Muscle of leg (tissue), 16 donors: ENCODE data around the gene SLC49A3. TPM values are rescaled to one million over a fixed set of nuclear protein-coding genes. Genes with fewer than 3 reads are reported as not detected.
"Not testable (repeated sequence)": the region's sequence is repeated elsewhere in the genome, so short reads cannot be mapped to it uniquely, and the experiment has no call there.

Experiments
- DNase-seq: peaks from one replicate; pipeline ENCODE4 v3.0.0; 2013
- H3K27ac ChIP-seq: one replicate; pipeline ENCODE4 v1.5.1; 2013; ENCODE audit warnings: mild to moderate bottlenecking, low read length, control low read depth
- H3K27me3 ChIP-seq: one replicate; pipeline ENCODE4 v1.6.1; 2013; ENCODE audit warnings: low read length; ENCODE audit not compliant: control insufficient read depth, insufficient read depth
- H3K36me3 ChIP-seq: one replicate; pipeline ENCODE4 v1.6.1; 2013; ENCODE audit warnings: low read length; ENCODE audit not compliant: control insufficient read depth, insufficient read depth
- H3K4me1 ChIP-seq: one replicate; pipeline ENCODE4 v1.6.1; 2013; ENCODE audit warnings: low read length; ENCODE audit not compliant: control insufficient read depth, insufficient read depth
- H3K4me3 ChIP-seq: one replicate; pipeline ENCODE4 v1.5.1; 2013; ENCODE audit warnings: low read length, control low read depth
- H3K9me3 ChIP-seq: replicated peaks from 2 replicates; pipeline ENCODE4 v1.6.1; 2013; ENCODE audit warnings: low read depth, low read length; ENCODE audit not compliant: control insufficient read depth
- WGBS: methylation state at CpG from one replicate; pipeline ENCODE4 v1.1.5; 2013; ENCODE audit warnings: missing lambda C conversion rate; ENCODE audit not compliant: insufficient coverage; 5-methylcytosine and 5-hydroxymethylcytosine counted together
- long read RNA-seq, 11 donors: transcript quantifications; one replicate each; lab custom pipeline, GENCODE V29; 2026
- polyA plus RNA-seq, 8 donors: library from polyadenylated mRNA; unstranded; fragments of 120-200 nt; gene quantifications; one replicate each; pipeline versions ENCODE4 v1.2.1 to v1.2.3, GENCODE V29; 2013; ENCODE audit warnings: inconsistent platforms in 1 of 8, low replicate concordance in 1 of 8; ENCODE audit not compliant: insufficient read length in 8 of 8, insufficient read depth in 1 of 8
- total RNA-seq: library from RNA; stranded (reverse); fragments of 120-200 nt; gene quantifications from one replicate; pipeline ENCODE4 v1.2.4, GENCODE V29; 2013

The SLC49A3 gene
- total RNA-seq (2.9 TPM), polyA plus RNA-seq (10 to 100 TPM in 7 of 8 donors, 1 to 10 TPM in 1; 9.7 to 26.4 (median 17.8) TPM)
- long read RNA-seq, donor 1 = 0 reads
- long read RNA-seq, donor 2, partial matches to known transcripts = 126 of 126 reads
- long read RNA-seq, donor 2, other reads (novel, unspliced or antisense) = 0 of 126 reads
- long read RNA-seq, donor 3, partial matches to known transcripts = 6 of 6 reads
- long read RNA-seq, donor 3, other reads (novel, unspliced or antisense) = 0 of 6 reads
- long read RNA-seq, donor 4 = 0 reads
- long read RNA-seq, donor 5 = 0 reads
- long read RNA-seq, donor 6 = 0 reads
- long read RNA-seq, donor 7, partial matches to known transcripts = 6 of 6 reads
- long read RNA-seq, donor 7, other reads (novel, unspliced or antisense) = 0 of 6 reads
- long read RNA-seq, donor 8, partial matches to known transcripts = 1,262 of 1,297 reads
- long read RNA-seq, donor 8, other reads (novel, unspliced or antisense) = 35 of 1,297 reads
- long read RNA-seq, donor 9, partial matches to known transcripts = 7 of 7 reads
- long read RNA-seq, donor 9, other reads (novel, unspliced or antisense) = 0 of 7 reads
- long read RNA-seq, donor 10, partial matches to known transcripts = 5 of 5 reads
- long read RNA-seq, donor 10, other reads (novel, unspliced or antisense) = 0 of 5 reads
- long read RNA-seq, donor 11 = 0 reads

- Histone ChIP-seq H3K27me3 (peaks cover 6% of the 10 kb centered on the region), H3K4me1 (peaks cover 52% of the 10 kb centered on the region), H3K4me3 (peak within 1 kb of the TSS; percentile 41), H3K36me3 (no peaks in the 10 kb centered on the region), H3K9me3 (no peaks in the 10 kb centered on the region), H3K27ac (peak within 1 kb of the TSS; percentile 42)
- DNase-seq = peak; percentile 54
- 7% methylated on average over 57 of the region's 59 CpGs for WGBS
These were observed at the start of gene SLC49A3 for GRCh38 chr4:688854-689681. TSS of gene SLC49A3 (minus strand) at chr4:689151. CDS start at chr4:689127, 24 bp downstream.

GRCh38 chr4:736561-736960, 47.6 kb upstream of the SLC49A3 start:
- peaks cover 23% of the 10 kb centered on the region for H3K4me1 ChIP-seq
- H3K36me3 ChIP-seq = peaks cover 79% of the 10 kb centered on the region
- DNase-seq, H3K27me3 ChIP-seq, H3K27ac ChIP-seq, H3K9me3 ChIP-seq, H3K4me3 ChIP-seq: not testable (repeated sequence)
- 93% methylated on average over 20 of the region's 34 CpGs for WGBS

GRCh38 chr4:735583-735982, 46.6 kb upstream of the SLC49A3 start:
- no peak for DNase-seq
- no peaks in the 10 kb centered on the region for H3K27me3 ChIP-seq
- WGBS = 97% methylated on average over 7 of the region's 8 CpGs
- no peak overlapping the region for H3K4me3 ChIP-seq
- H3K9me3 ChIP-seq = no peaks in the 10 kb centered on the region
- peaks cover 22% of the 10 kb centered on the region for H3K4me1 ChIP-seq
- H3K36me3 ChIP-seq = peaks cover 79% of the 10 kb centered on the region
- H3K27ac ChIP-seq = no peak overlapping the region

- no peak for DNase-seq
- no peaks in the 10 kb centered on the region for H3K27me3 ChIP-seq
- H3K4me3 ChIP-seq = no peak overlapping the region
- WGBS = 91% methylated on average over 6 of the region's 9 CpGs
- no peak overlapping the region for H3K27ac ChIP-seq
- H3K36me3 ChIP-seq = peaks cover 76% of the 10 kb centered on the region
- H3K9me3 ChIP-seq = no peaks in the 10 kb centered on the region
- H3K4me1 ChIP-seq = peaks cover 22% of the 10 kb centered on the region
These were observed 46.0 kb upstream of the SLC49A3 start for GRCh38 chr4:734951-735350.

GRCh38 chr4:734075-734474, 45.1 kb upstream of the SLC49A3 start:
- Histone ChIP-seq H3K4me1 (peaks cover 31% of the 10 kb centered on the region), H3K9me3 (no peaks in the 10 kb centered on the region), H3K27me3 (no peaks in the 10 kb centered on the region), H3K36me3 (peaks cover 67% of the 10 kb centered on the region), H3K27ac (no peak overlapping the region), H3K4me3 (no peak overlapping the region)
- WGBS = 78% methylated on average over 6 of the region's 9 CpGs
- no peak for DNase-seq

- Histone ChIP-seq H3K4me1 (peaks cover 32% of the 10 kb centered on the region), H3K36me3 (peaks cover 63% of the 10 kb centered on the region), H3K27ac (no peak overlapping the region), H3K9me3 (no peaks in the 10 kb centered on the region), H3K27me3 (no peaks in the 10 kb centered on the region), H3K4me3 (no peak overlapping the region)
- 94% methylated on average over 17 of the region's 18 CpGs for WGBS
- DNase-seq = no peak
These were observed 44.7 kb upstream of the SLC49A3 start for GRCh38 chr4:733631-733980.

GRCh38 chr4:732911-733630, 44.1 kb upstream of the SLC49A3 start:
- peaks cover 59% of the 10 kb centered on the region for H3K36me3 ChIP-seq
- peaks cover 32% of the 10 kb centered on the region for H3K4me1 ChIP-seq
- no peaks in the 10 kb centered on the region for H3K27me3 ChIP-seq
- DNase-seq = peak; percentile 52
- no peak overlapping the region for H3K4me3 ChIP-seq
- 86% methylated on average over 19 of the region's 32 CpGs for WGBS
- H3K27ac ChIP-seq = peak overlapping the region; percentile 21
- no peaks in the 10 kb centered on the region for H3K9me3 ChIP-seq

- Histone ChIP-seq H3K4me3 (no peak overlapping the region), H3K9me3 (no peaks in the 10 kb centered on the region), H3K4me1 (peaks cover 32% of the 10 kb centered on the region), H3K27ac (peak overlapping the region; percentile 62), H3K27me3 (no peaks in the 10 kb centered on the region), H3K36me3 (peaks cover 54% of the 10 kb centered on the region)
- WGBS = 91% methylated on average over 18 of the region's 20 CpGs
- DNase-seq = no peak
These were observed 43.5 kb upstream of the SLC49A3 start for GRCh38 chr4:732486-732885.

GRCh38 chr4:731954-732353, 43.0 kb upstream of the SLC49A3 start:
- H3K4me3 ChIP-seq, DNase-seq, H3K27ac ChIP-seq, H3K9me3 ChIP-seq, H3K27me3 ChIP-seq: not testable (repeated sequence)
- peaks cover 33% of the 10 kb centered on the region for H3K4me1 ChIP-seq
- no CpG with 5 or more reads among the region's 27 CpGs for WGBS
- H3K36me3 ChIP-seq = peaks cover 51% of the 10 kb centered on the region
